Endometrial microvascular endothelial cells (primary cell): ENCODE data around the gene RECK. TPM values are rescaled to one million over a fixed set of nuclear protein-coding genes. Genes with fewer than 3 reads are reported as not detected.
"Not testable (repeated sequence)": the region's sequence is repeated elsewhere in the genome, so short reads cannot be mapped to it uniquely, and the experiment has no call there.

Source experiments
- in situ Hi-C: cut with HindIII; loops from 2 replicates; pipeline ENCODE4 v1.10.0; 2017; ENCODE audit warnings: low sequenced_read_pairs, low pct_unique_long_range_greater_than_20kb; ENCODE audit errors: inconsistent ontology term
- total RNA-seq: library from RNA; depleted of rRNA; stranded (reverse); fragments of >200 nt; gene quantifications from one replicate; pipeline ENCODE4 v1.2.3, GENCODE V29; 2015; ENCODE audit errors: inconsistent ontology term

RECK gene
- total RNA-seq, 1 donor from 2014 or later: 13.6 TPM

- in situ Hi-C loops: not testable (repeated sequence)
These were observed 95.0 kb downstream of the RECK start for GRCh38 chr9:36131666-36132065.

- in situ Hi-C loops: no loop called here
These were observed 95.4 kb downstream of the RECK start for GRCh38 chr9:36132086-36132485.

- in situ Hi-C loops: no loop called here
These were observed 98.2 kb downstream of the RECK start for GRCh38 chr9:36134761-36135505.

GRCh38 chr9:36135741-36136271 is 99.1 kb downstream of the RECK start:
- in situ Hi-C loops: no loop called here

- in situ Hi-C loops: no loop called here
These were observed 99.7 kb downstream of the RECK start, which contains the start of gene GLIPR2 for GRCh38 chr9:36136272-36136893. Gene GLIPR2 (plus strand): TSS chr9:36136733. CDS start chr9:36136779, 46 bp downstream.

GRCh38 chr9:36136894-36137391 is 100.2 kb downstream of the RECK start:
- in situ Hi-C loops: no loop called here

- in situ Hi-C loops: no loop called here
These were observed 100.8 kb downstream of the RECK start for GRCh38 chr9:36137392-36138004.

- in situ Hi-C loops: no loop called here
These were observed 101.8 kb downstream of the RECK start for GRCh38 chr9:36138496-36138895.

GRCh38 chr9:36138901-36139300 is 102.2 kb downstream of the RECK start:
- in situ Hi-C loops: no loop called here

GRCh38 chr9:36140086-36141084 is 103.7 kb downstream of the RECK start:
- in situ Hi-C loops: no loop called here

- in situ Hi-C loops: no loop called here
These were observed 104.6 kb downstream of the RECK start for GRCh38 chr9:36141288-36141687.

GRCh38 chr9:36141761-36142160 is 105.0 kb downstream of the RECK start:
- in situ Hi-C loops: no loop called here

GRCh38 chr9:36142510-36143244 is 106.0 kb downstream of the RECK start:
- in situ Hi-C loops: no loop called here

GRCh38 chr9:36143245-36143641 is 106.5 kb downstream of the RECK start:
- in situ Hi-C loops: no loop called here

GRCh38 chr9:36144309-36145232 is 107.9 kb downstream of the RECK start:
- in situ Hi-C loops: no loop called here

- in situ Hi-C loops: no loop called here
These were observed 109.3 kb downstream of the RECK start for GRCh38 chr9:36145970-36146369.

- in situ Hi-C loops: no loop called here
These were observed 109.9 kb downstream of the RECK start for GRCh38 chr9:36146651-36147050.
